GM13976 (cell line): ENCODE data around the gene SLC10A1.
"Not testable (repeated sequence)": the region's sequence is repeated elsewhere in the genome, so short reads cannot be mapped to it uniquely, and the experiment has no call there.

Source experiments
- DNase-seq: peaks from one replicate; pipeline ENCODE4 v3.0.0; 2012; ENCODE audit warnings: low spot score
- in situ Hi-C: fragments of 300-500 bp; cut with MboI; formaldehyde crosslinking; loops from one replicate; pipeline ENCODE4 v1.12.0; 2022; ENCODE audit warnings: low sequenced_read_pairs, mixed read lengths, inconsistent platforms; ENCODE audit not compliant: unreplicated experiment
- TF ChIP-seq, protein P1 (sequence below): IDR thresholded peaks from 2 replicates; pipeline ENCODE4 v1.5.1; 2012; ENCODE audit warnings: borderline replicate concordance, mild to moderate bottlenecking; ENCODE audit not compliant: insufficient read depth; ENCODE audit errors: extremely low read depth, missing control alignments, control extremely low read depth

Gene SLC10A1

DNA sequence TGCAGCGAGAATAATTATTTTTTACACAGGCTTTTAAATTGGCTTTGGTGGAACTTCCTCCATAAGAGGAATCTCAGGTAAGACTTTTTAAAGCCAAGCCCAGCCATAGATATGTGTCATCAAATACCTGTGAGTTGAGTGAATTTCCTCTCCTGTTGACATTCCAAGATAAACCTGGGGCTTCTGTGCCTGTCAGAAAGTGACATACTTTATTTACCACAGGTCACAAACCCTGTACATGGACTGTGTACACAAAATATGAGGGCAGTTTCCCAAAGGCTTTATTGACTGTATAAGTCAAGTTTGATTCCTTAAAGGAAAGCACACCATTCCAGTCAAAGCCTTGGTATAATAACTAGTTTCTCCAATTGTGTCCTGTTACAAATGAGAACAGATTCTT, 56.0 kb downstream of the SLC10A1 start:
- TF ChIP-seq, protein P1, sequence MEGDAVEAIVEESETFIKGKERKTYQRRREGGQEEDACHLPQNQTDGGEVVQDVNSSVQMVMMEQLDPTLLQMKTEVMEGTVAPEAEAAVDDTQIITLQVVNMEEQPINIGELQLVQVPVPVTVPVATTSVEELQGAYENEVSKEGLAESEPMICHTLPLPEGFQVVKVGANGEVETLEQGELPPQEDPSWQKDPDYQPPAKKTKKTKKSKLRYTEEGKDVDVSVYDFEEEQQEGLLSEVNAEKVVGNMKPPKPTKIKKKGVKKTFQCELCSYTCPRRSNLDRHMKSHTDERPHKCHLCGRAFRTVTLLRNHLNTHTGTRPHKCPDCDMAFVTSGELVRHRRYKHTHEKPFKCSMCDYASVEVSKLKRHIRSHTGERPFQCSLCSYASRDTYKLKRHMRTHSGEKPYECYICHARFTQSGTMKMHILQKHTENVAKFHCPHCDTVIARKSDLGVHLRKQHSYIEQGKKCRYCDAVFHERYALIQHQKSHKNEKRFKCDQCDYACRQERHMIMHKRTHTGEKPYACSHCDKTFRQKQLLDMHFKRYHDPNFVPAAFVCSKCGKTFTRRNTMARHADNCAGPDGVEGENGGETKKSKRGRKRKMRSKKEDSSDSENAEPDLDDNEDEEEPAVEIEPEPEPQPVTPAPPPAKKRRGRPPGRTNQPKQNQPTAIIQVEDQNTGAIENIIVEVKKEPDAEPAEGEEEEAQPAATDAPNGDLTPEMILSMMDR = no peak

DNA sequence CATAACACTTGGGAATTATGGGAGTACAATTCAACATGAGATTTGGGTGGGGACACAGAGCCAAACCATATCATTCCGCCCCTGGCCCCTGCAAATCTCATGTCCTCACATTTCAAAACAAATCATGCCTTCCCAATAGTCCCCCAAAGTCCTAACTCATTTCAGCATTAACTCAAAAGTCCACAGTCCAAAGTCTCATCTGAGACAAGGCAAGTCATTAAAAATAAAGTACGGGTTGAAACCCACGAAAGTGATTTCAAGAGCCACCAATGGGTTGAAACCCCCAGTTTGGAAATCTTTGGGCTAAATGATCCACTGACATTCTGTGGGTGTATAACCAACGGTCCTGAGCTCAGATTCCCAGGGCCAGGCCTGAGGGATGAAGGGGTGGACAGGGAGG, 60.6 kb downstream of the SLC10A1 start:
- in situ Hi-C loops, DNase-seq: not testable (repeated sequence)

More for the DNA sequence above, 56.0 kb downstream of the SLC10A1 start:
- in situ Hi-C loops = no loop called here
- no peak for DNase-seq

DNA sequence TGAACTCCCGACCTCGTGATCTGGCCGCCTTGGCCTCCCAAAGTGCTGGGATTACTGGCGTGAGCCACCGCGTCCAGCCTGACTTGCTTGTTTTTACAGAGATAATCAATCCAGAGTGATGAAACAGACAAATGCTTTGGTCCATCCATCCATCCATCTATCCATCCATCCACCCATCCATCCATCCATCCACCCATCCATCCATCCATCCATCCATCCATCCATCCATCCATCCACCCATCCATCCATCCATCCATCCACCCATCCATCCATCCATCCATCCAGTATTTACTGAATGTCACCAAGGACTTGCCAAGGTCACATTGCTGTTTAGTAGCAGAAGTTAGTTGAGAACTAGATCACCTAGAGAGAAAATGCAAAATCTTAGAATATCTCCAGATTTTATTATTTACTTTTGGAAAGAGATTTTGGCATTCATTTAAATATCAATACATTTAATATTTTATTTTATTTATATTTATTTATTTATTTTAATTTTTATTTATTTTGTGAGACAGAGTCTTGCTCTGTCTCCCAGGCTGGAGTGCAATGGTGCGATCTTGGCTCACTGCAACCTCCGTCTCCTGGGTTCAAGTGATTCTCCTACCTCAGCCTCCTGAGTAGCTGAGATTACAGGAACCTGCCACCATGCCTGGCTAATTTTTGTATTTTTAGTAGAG, 65.0 kb downstream of the SLC10A1 start:
- in situ Hi-C loops, DNase-seq: not testable (repeated sequence)

DNA sequence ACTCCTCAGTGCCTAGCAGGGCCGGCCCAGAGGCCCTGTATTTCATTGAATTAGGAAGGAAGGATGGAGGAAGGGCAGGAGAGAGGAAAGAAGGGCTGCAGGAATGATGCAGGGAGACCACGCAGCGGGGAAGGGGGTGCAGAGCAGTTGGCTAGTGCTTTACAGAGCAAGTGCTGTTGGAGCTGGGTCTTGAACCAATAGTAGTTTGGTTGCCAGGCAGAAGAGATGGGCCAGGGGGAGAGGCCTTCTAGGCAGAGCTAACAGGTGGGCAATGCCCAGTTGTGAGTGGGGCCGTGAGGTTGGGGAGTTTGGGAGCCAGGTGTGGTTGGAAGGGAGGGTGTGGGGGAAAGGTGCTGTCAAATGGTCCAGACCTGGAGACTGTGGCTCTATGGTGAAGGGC, 69.2 kb downstream of the SLC10A1 start:
- no peak for DNase-seq
- in situ Hi-C loops = loop anchor here (5.0 kb wide), 1 partner anchor 141 kb away; no protein-coding TSS in a partner anchor
- TF ChIP-seq, protein P1 = no peak

DNA sequence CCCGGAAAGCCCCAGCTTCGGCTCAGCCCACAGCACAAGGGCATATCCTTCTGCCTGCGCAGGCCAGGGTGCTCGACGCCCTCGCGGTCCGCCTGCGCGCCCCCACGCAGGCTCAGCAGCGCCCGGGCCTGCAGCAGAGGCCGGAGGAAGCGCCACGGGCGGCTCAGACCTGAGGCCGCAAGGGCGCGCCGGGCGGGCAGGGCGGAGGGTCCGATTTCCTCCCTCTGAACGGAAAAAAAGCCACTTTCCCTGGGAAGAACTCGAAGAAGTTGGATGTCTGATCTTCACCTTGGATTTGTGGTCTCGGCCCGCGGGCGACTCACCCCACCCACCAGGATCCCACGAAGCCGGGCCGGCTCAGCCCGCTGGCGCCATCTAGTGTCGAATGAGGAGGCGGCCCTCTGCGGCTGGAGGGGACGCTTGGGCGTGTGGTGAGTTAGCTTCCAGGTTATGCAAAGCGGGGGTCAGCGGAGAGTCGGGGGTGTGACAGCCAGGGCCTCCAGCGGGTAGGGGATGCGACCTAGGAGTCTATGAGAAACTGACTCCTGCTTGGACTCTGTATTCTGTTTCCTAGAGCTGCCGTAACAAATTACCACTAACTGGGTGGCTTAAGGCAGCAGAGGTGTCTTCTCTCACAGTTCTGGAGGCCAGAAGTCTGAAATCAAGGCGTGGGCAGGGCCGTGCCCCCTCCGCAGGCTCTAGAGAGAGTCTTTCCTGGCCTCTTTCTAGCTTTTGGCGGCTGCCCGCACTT, 70.1 kb downstream of the SLC10A1 start:
- in situ Hi-C loops = loop anchor here (5.0 kb wide), 1 partner anchor 140 kb away; no protein-coding TSS in a partner anchor
- DNase-seq = peak; percentile 89
- TF ChIP-seq, protein P1 = peak; percentile 95
